Measurements from ENCODE around the gene ORC1.

Gene ORC1

DNA sequence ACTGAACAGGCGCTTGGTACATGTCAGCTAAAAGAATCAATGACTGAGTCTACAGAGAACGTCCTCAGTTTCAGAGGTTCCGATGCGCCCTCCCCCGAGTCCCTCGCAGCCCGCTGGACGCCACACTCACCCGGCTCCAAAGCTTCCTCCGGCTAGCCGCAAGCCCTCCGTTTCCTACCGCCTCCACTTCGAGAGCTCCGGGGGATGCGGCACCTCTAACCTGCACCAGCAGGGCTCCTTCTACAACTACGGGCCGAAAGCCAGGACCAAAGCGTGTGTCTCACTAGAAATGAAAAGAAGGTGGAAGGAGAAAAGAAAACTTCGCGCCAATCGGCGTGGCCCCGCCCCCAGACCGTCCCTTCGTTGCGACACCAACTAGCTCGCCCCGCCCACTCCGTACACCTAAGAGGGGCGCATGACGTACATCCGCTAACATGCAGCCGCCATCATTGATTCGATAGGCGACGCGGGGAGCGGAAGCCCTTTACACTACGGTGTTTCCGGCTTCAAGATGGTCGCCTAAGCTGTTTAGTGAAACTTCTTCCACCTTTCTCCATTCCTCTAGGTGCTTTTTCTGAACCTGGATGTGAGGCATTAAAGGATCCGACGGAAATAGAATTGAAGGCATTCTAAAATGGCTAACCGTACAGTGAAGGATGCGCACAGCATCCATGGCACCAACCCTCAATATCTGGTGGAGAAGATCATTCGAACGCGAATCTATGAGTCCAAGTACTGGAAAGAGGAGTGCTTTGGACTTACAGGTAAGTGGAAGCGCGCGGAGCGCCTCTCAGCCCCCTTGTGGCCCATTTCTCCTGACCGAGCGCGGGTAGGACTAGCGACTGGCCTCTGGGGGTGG, at the start of gene ORC1, which contains the start of gene PRPF38A:
ORC1 (minus strand) TSS at position 308 of the 859 bp plus-strand sequence. CDS start 2,200 bp downstream, outside the sequence.
PRPF38A (plus strand) TSS at position 487 of the 859 bp plus-strand sequence; CDS start at position 635, 148 bp downstream.
- Histone ChIP-seq H3F3A (ENCODE audit: insufficient read depth, low read length) (peaks cover 10% of the 10 kb centered on the region; the same call in 1 of the 2 replicates), H3K9ac (ENCODE audit: low read length) (peak within 1 kb of the TSS; percentile 93), H3K4me3 (ENCODE audit: low read length) (peak within 1 kb of the TSS; percentile 95), H2AFZ (ENCODE audit: low read length) (peak within 1 kb of the TSS; percentile 89), H3K36me3 (replicated peaks; ENCODE audit: insufficient read depth, low read length) (peaks cover 10% of the 10 kb centered on the region; the same call in 1 of the 2 replicates), H3K79me2 (ENCODE audit: low read length) (peaks cover 87% of the 10 kb centered on the region), H3K27me3 (replicated peaks; ENCODE audit: insufficient read depth, low read length) (no peaks in the 10 kb centered on the region), H3K9me2 (replicated peaks; ENCODE audit: insufficient read depth, low read length) (no peaks in the 10 kb centered on the region), H3K4me2 (ENCODE audit: low read depth, low read length) (peak within 1 kb of the TSS; percentile 97), H4K20me1 (ENCODE audit: insufficient read depth, low read length) (no peaks in the 10 kb centered on the region), H3K27ac (ENCODE audit: low read length) (peak within 1 kb of the TSS; percentile 89), H3K4me1 (ENCODE audit: low read length) (0 out of 2 replicates have a peak, but pooled peaks cover 11% of the 10 kb centered on the region), H3K9me3 (replicated peaks; ENCODE audit: insufficient read depth, low read length) (no peaks in the 10 kb centered on the region)
- TF ChIP-seq, protein P1, sequence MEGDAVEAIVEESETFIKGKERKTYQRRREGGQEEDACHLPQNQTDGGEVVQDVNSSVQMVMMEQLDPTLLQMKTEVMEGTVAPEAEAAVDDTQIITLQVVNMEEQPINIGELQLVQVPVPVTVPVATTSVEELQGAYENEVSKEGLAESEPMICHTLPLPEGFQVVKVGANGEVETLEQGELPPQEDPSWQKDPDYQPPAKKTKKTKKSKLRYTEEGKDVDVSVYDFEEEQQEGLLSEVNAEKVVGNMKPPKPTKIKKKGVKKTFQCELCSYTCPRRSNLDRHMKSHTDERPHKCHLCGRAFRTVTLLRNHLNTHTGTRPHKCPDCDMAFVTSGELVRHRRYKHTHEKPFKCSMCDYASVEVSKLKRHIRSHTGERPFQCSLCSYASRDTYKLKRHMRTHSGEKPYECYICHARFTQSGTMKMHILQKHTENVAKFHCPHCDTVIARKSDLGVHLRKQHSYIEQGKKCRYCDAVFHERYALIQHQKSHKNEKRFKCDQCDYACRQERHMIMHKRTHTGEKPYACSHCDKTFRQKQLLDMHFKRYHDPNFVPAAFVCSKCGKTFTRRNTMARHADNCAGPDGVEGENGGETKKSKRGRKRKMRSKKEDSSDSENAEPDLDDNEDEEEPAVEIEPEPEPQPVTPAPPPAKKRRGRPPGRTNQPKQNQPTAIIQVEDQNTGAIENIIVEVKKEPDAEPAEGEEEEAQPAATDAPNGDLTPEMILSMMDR (IDR thresholded peaks at IDR 0.05; ENCODE audit: low read length): peak; percentile 78
- TF ChIP-seq EZH2phosphoT487 (IDR thresholded peaks at IDR 0.05; ENCODE audit: low read length): no peak
- DNase-seq: peak; percentile 99

DNA sequence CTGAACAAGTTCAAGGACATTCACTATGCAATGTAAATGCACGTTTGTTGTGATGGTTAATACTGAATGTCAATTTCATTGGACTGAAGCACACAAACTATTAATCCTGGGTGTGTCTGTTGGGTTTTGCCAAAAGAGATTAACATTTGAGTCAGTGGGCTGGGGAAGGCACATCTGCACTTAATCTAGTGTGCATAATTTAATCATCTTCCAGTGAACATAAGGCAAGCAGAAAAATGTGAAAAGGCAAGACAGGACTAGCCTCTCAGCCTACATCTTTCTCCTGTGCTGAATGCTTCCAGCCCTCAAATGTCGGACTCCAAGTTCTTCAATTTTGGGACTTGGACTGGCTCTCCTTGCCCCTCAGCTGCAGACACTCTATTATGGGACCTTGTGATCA, 40.2 kb upstream of the ORC1 start:
- Histone ChIP-seq H3K4me2 (ENCODE audit: low read depth, low read length) (no peak overlapping the region), H3K4me1 (ENCODE audit: low read length) (no peaks in the 10 kb centered on the region), H3K9ac (ENCODE audit: low read length) (no peak overlapping the region), H3K27me3 (replicated peaks; ENCODE audit: insufficient read depth, low read length) (no peaks in the 10 kb centered on the region), H3K9me3 (replicated peaks; ENCODE audit: insufficient read depth, low read length) (no peaks in the 10 kb centered on the region), H2AFZ (ENCODE audit: low read length) (no peak overlapping the region), H3K9me2 (replicated peaks; ENCODE audit: insufficient read depth, low read length) (no peaks in the 10 kb centered on the region), H3K4me3 (ENCODE audit: low read length) (no peak overlapping the region), H3K27ac (ENCODE audit: low read length) (no peak overlapping the region), H3F3A (ENCODE audit: insufficient read depth, low read length) (no peaks in the 10 kb centered on the region), H4K20me1 (ENCODE audit: insufficient read depth, low read length) (no peaks in the 10 kb centered on the region), H3K36me3 (replicated peaks; ENCODE audit: insufficient read depth, low read length) (no peaks in the 10 kb centered on the region), H3K79me2 (ENCODE audit: low read length) (no peaks in the 10 kb centered on the region)
- TF ChIP-seq EZH2phosphoT487 (IDR thresholded peaks at IDR 0.05; ENCODE audit: low read length) (no peak), EZH2 (optimal IDR thresholded peaks at IDR 0.05; ENCODE audit: low read depth, low read length) (no peak)
- TF ChIP-seq, protein P1 (IDR thresholded peaks at IDR 0.05; ENCODE audit: low read length): no peak
- no peak for DNase-seq

DNA sequence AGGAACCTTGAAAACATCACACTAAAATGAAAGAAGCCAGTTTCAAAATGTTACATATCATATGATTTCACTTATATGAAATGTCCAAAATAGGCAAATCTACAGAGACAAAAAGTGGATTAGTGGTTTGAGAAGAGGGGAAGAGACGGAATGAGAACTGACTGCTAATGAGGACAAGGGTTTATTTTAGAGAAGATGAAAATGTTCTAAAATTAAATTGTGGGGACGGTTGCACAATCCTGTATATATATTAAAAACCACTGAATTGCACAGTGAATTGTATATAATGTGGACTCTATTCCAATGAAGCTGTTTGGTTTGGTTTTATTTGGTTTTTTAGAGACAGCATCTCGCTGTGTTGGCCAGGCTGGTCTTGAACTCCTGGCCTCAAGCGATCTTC, 35.8 kb upstream of the ORC1 start:
- Histone ChIP-seq H3K4me1 (ENCODE audit: low read length) (no peaks in the 10 kb centered on the region), H3K9me3 (replicated peaks; ENCODE audit: insufficient read depth, low read length) (no peaks in the 10 kb centered on the region), H3K36me3 (replicated peaks; ENCODE audit: insufficient read depth, low read length) (no peaks in the 10 kb centered on the region), H3K4me2 (ENCODE audit: low read depth, low read length) (no peak overlapping the region), H2AFZ (ENCODE audit: low read length) (no peak overlapping the region), H3K9me2 (replicated peaks; ENCODE audit: insufficient read depth, low read length) (no peaks in the 10 kb centered on the region), H3K79me2 (ENCODE audit: low read length) (no peaks in the 10 kb centered on the region), H3K27ac (ENCODE audit: low read length) (no peak overlapping the region), H3K4me3 (ENCODE audit: low read length) (no peak overlapping the region), H3F3A (ENCODE audit: insufficient read depth, low read length) (no peaks in the 10 kb centered on the region), H3K27me3 (replicated peaks; ENCODE audit: insufficient read depth, low read length) (no peaks in the 10 kb centered on the region), H3K9ac (ENCODE audit: low read length) (no peak overlapping the region), H4K20me1 (ENCODE audit: insufficient read depth, low read length) (no peaks in the 10 kb centered on the region)
- no peak for DNase-seq
- TF ChIP-seq EZH2 (optimal IDR thresholded peaks at IDR 0.05; ENCODE audit: low read depth, low read length): no peak
- no peak for TF ChIP-seq EZH2phosphoT487 (IDR thresholded peaks at IDR 0.05; ENCODE audit: low read length)
- TF ChIP-seq, protein P1 (IDR thresholded peaks at IDR 0.05; ENCODE audit: low read length): no peak

All from MM.1S (cell line).